ENCODE results near the gene ST8SIA3. TPM values are rescaled to one million over a fixed set of nuclear protein-coding genes. Genes with fewer than 3 reads are reported as not detected.

ST8SIA3 gene
- polyA plus RNA-seq, 1 donor (not counting 4 experiments of a cell fraction or from before 2014, with no cell fraction given), result not detected

GRCh38 chr18:57353940-57354461 lies 1.6 kb downstream of the ST8SIA3 start:
- Histone ChIP-seq H3K4me1 (ENCODE audit: control insufficient read depth, extremely low read depth, insufficient read depth, low read length) (no peaks in the 10 kb centered on the region), H3K9ac (ENCODE audit: control insufficient read depth, extremely low read depth, insufficient read depth, low read length) (no peak overlapping the region), H2AFZ (ENCODE audit: control insufficient read depth, low read length) (no peak overlapping the region), H3K4me2 (ENCODE audit: control insufficient read depth, extremely low read depth, insufficient read depth, low read depth, low read length) (no peak overlapping the region), H3K9me3 (ENCODE audit: control insufficient read depth, low read depth, low read length) (no peaks in the 10 kb centered on the region), H3K9me1 (ENCODE audit: control insufficient read depth, extremely low read depth, insufficient read depth, low read length) (no peaks in the 10 kb centered on the region), H3K79me2 (ENCODE audit: control insufficient read depth, insufficient read depth, low read length) (no peaks in the 10 kb centered on the region), H3K4me3 (ENCODE audit: control insufficient read depth in 2 of 3, extremely low read depth in 1 of 3, insufficient read depth in 2 of 3, low read depth in 1 of 3, low read length in 3 of 3) (no peak overlapping the region), H3K27me3 (ENCODE audit: control insufficient read depth, extremely low read depth, insufficient read depth, low read length) (peaks cover 26% of the 10 kb centered on the region), H3K36me3 (ENCODE audit: control insufficient read depth in 2 of 2, extremely low read depth in 1 of 2, insufficient read depth in 2 of 2, low read length in 2 of 2) (no peaks in the 10 kb centered on the region), H3K27ac (ENCODE audit: control insufficient read depth, insufficient read depth, low read length) (no peak overlapping the region), H4K20me1 (ENCODE audit: control insufficient read depth, extremely low read depth, insufficient read depth, low read length) (no peaks in the 10 kb centered on the region)
- no peak for FAIRE-seq
- TF ChIP-seq CTCF (optimal IDR thresholded peaks at IDR 0.05 in 1 of 3, IDR thresholded peaks at IDR 0.05 in 1 of 3, conservative IDR thresholded peaks at IDR 0.05 in 1 of 3; ENCODE audit: extremely low read depth in 1 of 3, insufficient read depth in 2 of 3, low read length in 3 of 3), result no peak
- TF ChIP-seq EZH2 (IDR thresholded peaks at IDR 0.05; ENCODE audit: low read length), result no peak
- DNase-seq (ENCODE audit: low read depth, low spot score), result no peak
- dilution Hi-C loops (cut with MboI; ENCODE audit: extremely low pct_ligation_motif_present, low sequenced_read_pairs), result no loop called here

GRCh38 chr18:57359433-57359832 lies 7.1 kb downstream of the ST8SIA3 start:
- H3K9me1 ChIP-seq (ENCODE audit: control insufficient read depth, extremely low read depth, insufficient read depth, low read length), result no peaks in the 10 kb centered on the region
- H3K9ac ChIP-seq (ENCODE audit: control insufficient read depth, extremely low read depth, insufficient read depth, low read length), result no peak overlapping the region
- H4K20me1 ChIP-seq (ENCODE audit: control insufficient read depth, extremely low read depth, insufficient read depth, low read length), result no peaks in the 10 kb centered on the region
- no peaks in the 10 kb centered on the region for H3K9me3 ChIP-seq (ENCODE audit: control insufficient read depth, low read depth, low read length)
- no peaks in the 10 kb centered on the region for H3K27me3 ChIP-seq (ENCODE audit: control insufficient read depth, extremely low read depth, insufficient read depth, low read length)
- H3K4me1 ChIP-seq (ENCODE audit: control insufficient read depth, extremely low read depth, insufficient read depth, low read length), result no peaks in the 10 kb centered on the region
- TF ChIP-seq CTCF (optimal IDR thresholded peaks at IDR 0.05 in 1 of 3, IDR thresholded peaks at IDR 0.05 in 1 of 3, conservative IDR thresholded peaks at IDR 0.05 in 1 of 3; ENCODE audit: extremely low read depth in 1 of 3, insufficient read depth in 2 of 3, low read length in 3 of 3) (no peak), EZH2 (IDR thresholded peaks at IDR 0.05; ENCODE audit: low read length) (no peak)
- no peak overlapping the region for H3K27ac ChIP-seq (ENCODE audit: control insufficient read depth, insufficient read depth, low read length)
- H3K4me2 ChIP-seq (ENCODE audit: control insufficient read depth, extremely low read depth, insufficient read depth, low read depth, low read length), result no peak overlapping the region
- H2AFZ ChIP-seq (ENCODE audit: control insufficient read depth, low read length), result no peak overlapping the region
- no peak overlapping the region for H3K4me3 ChIP-seq (ENCODE audit: control insufficient read depth in 2 of 3, extremely low read depth in 1 of 3, insufficient read depth in 2 of 3, low read depth in 1 of 3, low read length in 3 of 3)
- H3K79me2 ChIP-seq (ENCODE audit: control insufficient read depth, insufficient read depth, low read length), result no peaks in the 10 kb centered on the region
- dilution Hi-C loops (cut with MboI; ENCODE audit: extremely low pct_ligation_motif_present, low sequenced_read_pairs), result no loop called here
- H3K36me3 ChIP-seq (ENCODE audit: control insufficient read depth in 2 of 2, extremely low read depth in 1 of 2, insufficient read depth in 2 of 2, low read length in 2 of 2), result no peaks in the 10 kb centered on the region
- FAIRE-seq (no peak), DNase-seq (ENCODE audit: low read depth, low spot score) (no peak)

Data from keratinocyte (primary cell).